Measurements from ENCODE around the gene MRPL19.

DNA sequence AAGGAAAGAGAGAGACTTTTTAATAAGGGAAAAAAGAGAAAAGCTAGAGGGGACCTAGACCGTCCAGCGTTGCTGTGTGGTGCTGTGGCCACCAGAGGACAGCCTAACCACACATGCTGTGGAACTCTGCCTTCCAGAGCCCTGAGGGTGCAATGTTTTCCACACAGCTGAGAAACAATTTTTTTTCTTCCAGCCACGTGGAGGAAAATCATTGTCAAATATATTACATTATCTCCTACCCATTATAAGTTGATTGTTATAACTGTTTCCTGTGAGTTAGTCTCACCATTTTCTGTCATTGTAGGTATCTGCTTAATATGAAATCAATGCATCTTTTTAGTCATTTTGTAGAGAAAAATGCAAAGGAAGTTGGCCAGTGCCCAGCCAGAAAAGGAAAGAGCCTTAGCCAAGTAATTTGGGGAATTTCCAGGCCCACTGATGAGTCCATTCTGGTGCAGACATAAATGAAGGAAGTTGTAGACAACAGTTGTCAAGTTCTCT, 5.9 kb upstream of the MRPL19 start:
- TF ChIP-seq, protein P1, sequence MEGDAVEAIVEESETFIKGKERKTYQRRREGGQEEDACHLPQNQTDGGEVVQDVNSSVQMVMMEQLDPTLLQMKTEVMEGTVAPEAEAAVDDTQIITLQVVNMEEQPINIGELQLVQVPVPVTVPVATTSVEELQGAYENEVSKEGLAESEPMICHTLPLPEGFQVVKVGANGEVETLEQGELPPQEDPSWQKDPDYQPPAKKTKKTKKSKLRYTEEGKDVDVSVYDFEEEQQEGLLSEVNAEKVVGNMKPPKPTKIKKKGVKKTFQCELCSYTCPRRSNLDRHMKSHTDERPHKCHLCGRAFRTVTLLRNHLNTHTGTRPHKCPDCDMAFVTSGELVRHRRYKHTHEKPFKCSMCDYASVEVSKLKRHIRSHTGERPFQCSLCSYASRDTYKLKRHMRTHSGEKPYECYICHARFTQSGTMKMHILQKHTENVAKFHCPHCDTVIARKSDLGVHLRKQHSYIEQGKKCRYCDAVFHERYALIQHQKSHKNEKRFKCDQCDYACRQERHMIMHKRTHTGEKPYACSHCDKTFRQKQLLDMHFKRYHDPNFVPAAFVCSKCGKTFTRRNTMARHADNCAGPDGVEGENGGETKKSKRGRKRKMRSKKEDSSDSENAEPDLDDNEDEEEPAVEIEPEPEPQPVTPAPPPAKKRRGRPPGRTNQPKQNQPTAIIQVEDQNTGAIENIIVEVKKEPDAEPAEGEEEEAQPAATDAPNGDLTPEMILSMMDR (optimal IDR thresholded peaks at IDR 0.05 in 1 of 3, IDR thresholded peaks at IDR 0.05 in 1 of 3, conservative IDR thresholded peaks at IDR 0.05 in 1 of 3; ENCODE audit: extremely low read depth in 1 of 3, insufficient read depth in 2 of 3, low read length in 3 of 3), result peak; percentile 97 to 99 (median 99)
- TF ChIP-seq EZH2 (IDR thresholded peaks at IDR 0.05; ENCODE audit: low read length), result no peak
